ENCODE measurements around the gene GARIN3. TPM values are rescaled to one million over a fixed set of nuclear protein-coding genes. Genes with fewer than 3 reads are reported as not detected.
A peak's percentile ranks its signal among the peaks of the same experiment; 100 is the strongest.

The GARIN3 gene
- total RNA-seq, 1 experiment from 2014 or later: not detected

DNA sequence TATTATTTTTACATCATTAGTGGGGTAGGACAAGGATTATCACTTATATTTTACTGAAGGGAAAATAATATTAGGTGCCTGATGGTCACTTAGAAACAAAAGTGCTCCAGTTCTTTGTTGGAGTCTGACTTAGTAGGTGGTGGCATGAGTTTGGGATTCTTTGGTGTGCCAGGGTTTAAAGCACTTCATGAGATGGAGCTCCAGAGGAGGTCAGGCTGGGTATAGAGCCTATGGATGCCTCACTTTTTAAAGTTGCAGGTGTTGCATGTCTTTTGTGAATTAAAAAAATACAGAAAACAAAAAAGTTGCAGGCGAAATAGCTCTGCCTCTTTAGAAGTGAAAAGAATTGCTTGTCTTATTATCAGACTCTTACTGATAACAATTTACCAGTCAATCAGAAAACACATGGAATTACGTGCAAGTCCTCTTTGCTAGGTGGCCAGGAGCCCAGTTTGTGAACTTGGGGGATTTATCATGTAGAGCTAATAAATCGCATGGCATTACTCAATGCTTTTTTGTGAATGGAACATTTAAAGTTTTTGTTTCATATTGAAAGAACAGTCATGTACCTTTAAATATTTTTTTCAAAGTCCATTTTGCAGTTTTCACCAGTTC is 16.2 kb upstream of the GARIN3 start:
- Mint-ChIP-seq H3K4me3 (ENCODE audit: low read depth, unreplicated experiment) (no peak overlapping the region), H3K27me3 (ENCODE audit: unreplicated experiment) (peaks cover 71% of the 10 kb centered on the region), H3K9me3 (ENCODE audit: low read depth, unreplicated experiment) (no peaks in the 10 kb centered on the region), H3K36me3 (ENCODE audit: insufficient read depth, unreplicated experiment) (no peaks in the 10 kb centered on the region), H3K4me1 (ENCODE audit: low read depth, unreplicated experiment) (no peaks in the 10 kb centered on the region), H3K27ac (ENCODE audit: unreplicated experiment) (no peak overlapping the region)
- no peak for DNase-seq
- intact Hi-C loops (cut with micrococcal nuclease; ENCODE audit: unreplicated experiment): no loop called here
- BruUV-seq (replicated peaks): no TSS peak
- CTCF ChIA-PET: no interaction called here
- TF ChIP-seq, protein P1, sequence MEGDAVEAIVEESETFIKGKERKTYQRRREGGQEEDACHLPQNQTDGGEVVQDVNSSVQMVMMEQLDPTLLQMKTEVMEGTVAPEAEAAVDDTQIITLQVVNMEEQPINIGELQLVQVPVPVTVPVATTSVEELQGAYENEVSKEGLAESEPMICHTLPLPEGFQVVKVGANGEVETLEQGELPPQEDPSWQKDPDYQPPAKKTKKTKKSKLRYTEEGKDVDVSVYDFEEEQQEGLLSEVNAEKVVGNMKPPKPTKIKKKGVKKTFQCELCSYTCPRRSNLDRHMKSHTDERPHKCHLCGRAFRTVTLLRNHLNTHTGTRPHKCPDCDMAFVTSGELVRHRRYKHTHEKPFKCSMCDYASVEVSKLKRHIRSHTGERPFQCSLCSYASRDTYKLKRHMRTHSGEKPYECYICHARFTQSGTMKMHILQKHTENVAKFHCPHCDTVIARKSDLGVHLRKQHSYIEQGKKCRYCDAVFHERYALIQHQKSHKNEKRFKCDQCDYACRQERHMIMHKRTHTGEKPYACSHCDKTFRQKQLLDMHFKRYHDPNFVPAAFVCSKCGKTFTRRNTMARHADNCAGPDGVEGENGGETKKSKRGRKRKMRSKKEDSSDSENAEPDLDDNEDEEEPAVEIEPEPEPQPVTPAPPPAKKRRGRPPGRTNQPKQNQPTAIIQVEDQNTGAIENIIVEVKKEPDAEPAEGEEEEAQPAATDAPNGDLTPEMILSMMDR (IDR thresholded peaks at IDR 0.05; ENCODE audit: unreplicated experiment): no peak

DNA sequence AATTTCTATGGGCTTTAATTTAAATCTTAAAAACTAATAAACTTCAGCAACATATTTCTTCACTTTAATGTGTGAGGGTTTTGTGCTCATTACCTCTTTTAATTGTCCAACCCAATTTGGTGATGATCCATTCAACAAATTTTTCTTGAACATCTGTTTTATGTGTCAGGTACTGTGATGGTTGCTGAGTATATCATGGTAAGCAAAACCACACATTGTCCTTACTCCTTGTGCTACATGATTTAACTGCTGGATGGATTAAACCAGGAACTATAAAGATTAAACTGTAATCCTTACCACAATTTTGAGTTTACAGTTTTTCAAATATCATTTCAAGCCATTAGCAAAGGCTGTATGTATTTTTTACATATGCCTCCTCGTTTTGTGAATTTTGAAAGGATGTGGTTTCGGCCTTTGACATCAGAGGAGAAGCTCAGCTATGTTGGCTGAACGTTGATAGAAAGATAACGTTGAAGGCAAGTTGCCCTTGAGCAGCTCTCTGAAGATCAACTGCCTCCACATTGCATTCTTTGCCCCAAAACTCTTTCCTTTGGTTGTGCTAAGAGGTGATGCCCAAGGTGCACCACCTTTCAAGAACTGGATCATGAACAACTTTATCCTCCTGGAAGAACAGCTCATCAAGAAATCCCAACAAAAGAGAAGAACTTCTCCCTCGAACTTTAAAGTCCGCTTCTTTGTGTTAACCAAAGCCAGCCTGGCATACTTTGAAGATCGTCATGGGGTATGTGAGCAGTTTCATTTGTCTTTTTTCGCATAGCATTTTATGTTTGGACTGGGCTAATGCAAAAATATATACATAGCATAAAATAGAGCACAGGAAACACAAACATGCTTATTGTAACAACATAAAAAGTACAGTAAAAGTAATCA is 14.6 kb upstream of the GARIN3 start, which contains the start of gene ITK:
Gene ITK, plus strand, starts transcription at position 467 of the 891 bp plus-strand sequence. Its CDS starts 138 bp downstream, at position 605.
- Mint-ChIP-seq H3K4me1 (ENCODE audit: low read depth, unreplicated experiment) (no peaks in the 10 kb centered on the region), H3K27ac (ENCODE audit: unreplicated experiment) (no peak within 1 kb of the TSS), H3K36me3 (ENCODE audit: insufficient read depth, unreplicated experiment) (no peaks in the 10 kb centered on the region), H3K27me3 (ENCODE audit: unreplicated experiment) (peaks cover 59% of the 10 kb centered on the region), H3K4me3 (ENCODE audit: low read depth, unreplicated experiment) (no peak within 1 kb of the TSS), H3K9me3 (ENCODE audit: low read depth, unreplicated experiment) (no peaks in the 10 kb centered on the region)
- no peak for DNase-seq
- no TSS peak for BruUV-seq (replicated peaks)
- TF ChIP-seq, protein P1 (IDR thresholded peaks at IDR 0.05; ENCODE audit: unreplicated experiment): no peak
- intact Hi-C loops (cut with micrococcal nuclease; ENCODE audit: unreplicated experiment): no loop called here
- CTCF ChIA-PET: no interaction called here

DNA sequence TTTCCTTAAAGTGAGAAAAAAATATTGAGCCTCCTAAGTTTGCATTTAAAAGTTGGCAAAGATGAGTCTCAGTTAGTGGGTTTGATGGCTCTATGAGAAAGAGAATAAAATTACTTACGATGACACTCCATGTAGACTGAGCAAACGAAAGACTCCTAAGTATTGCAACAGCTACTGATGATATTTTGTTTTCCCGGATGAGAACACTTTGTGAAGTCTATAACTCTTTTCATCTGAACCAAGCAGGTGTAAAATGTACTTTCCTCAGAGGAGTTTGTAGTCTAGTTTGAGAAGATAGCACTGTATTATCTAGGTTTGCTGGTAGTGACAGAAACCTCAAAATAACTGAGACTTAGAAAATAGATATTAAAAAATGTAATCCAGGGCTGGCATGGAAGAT is 12.9 kb upstream of the GARIN3 start:
- DNase-seq: no peak
- Mint-ChIP-seq H3K9me3 (ENCODE audit: low read depth, unreplicated experiment) (no peaks in the 10 kb centered on the region), H3K27me3 (ENCODE audit: unreplicated experiment) (peaks cover 56% of the 10 kb centered on the region), H3K27ac (ENCODE audit: unreplicated experiment) (no peak overlapping the region), H3K4me3 (ENCODE audit: low read depth, unreplicated experiment) (no peak overlapping the region), H3K36me3 (ENCODE audit: insufficient read depth, unreplicated experiment) (no peaks in the 10 kb centered on the region), H3K4me1 (ENCODE audit: low read depth, unreplicated experiment) (no peaks in the 10 kb centered on the region)
- intact Hi-C loops (cut with micrococcal nuclease; ENCODE audit: unreplicated experiment): no loop called here
- CTCF ChIA-PET: no interaction called here
- BruUV-seq (replicated peaks): no TSS peak
- TF ChIP-seq, protein P1 (IDR thresholded peaks at IDR 0.05; ENCODE audit: unreplicated experiment): no peak

DNA sequence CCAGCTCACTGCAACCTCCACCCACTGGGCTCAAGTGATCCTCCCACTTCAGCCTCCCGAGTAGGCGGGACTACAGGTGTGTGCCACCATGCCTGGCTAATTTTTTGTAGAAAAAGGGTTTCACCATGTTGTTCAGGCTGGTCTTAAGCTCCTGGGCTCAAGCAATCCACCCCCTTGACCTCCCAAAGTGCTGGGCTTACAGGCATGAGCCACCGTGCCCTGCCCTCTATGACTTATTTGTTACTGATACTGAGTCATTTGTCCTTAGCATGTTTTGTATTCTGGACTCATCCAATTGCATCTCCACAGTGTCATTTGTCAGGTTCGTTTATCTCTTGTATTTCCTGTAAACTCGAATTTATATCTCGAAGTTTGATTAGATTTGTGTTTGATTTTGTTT is 11.9 kb upstream of the GARIN3 start:
- intact Hi-C loops (cut with micrococcal nuclease; ENCODE audit: unreplicated experiment): no loop called here
- CTCF ChIA-PET: no interaction called here
- H3K36me3 Mint-ChIP-seq (ENCODE audit: insufficient read depth, unreplicated experiment): no peaks in the 10 kb centered on the region
- peaks cover 50% of the 10 kb centered on the region for H3K27me3 Mint-ChIP-seq (ENCODE audit: unreplicated experiment)
- no peak overlapping the region for H3K4me3 Mint-ChIP-seq (ENCODE audit: low read depth, unreplicated experiment)
- H3K27ac Mint-ChIP-seq (ENCODE audit: unreplicated experiment): peak overlapping the region; percentile 7
- DNase-seq: no peak
- no TSS peak for BruUV-seq (replicated peaks)
- H3K4me1 Mint-ChIP-seq (ENCODE audit: low read depth, unreplicated experiment): no peaks in the 10 kb centered on the region
- TF ChIP-seq, protein P1 (IDR thresholded peaks at IDR 0.05; ENCODE audit: unreplicated experiment): no peak
- no peaks in the 10 kb centered on the region for H3K9me3 Mint-ChIP-seq (ENCODE audit: low read depth, unreplicated experiment)

All from Calu3 (cell line).